ENCODE data around the gene CHCHD5. TPM values are rescaled to one million over a fixed set of nuclear protein-coding genes. Genes with fewer than 3 reads are reported as not detected.

The CHCHD5 gene
- total RNA-seq, 1 experiment from 2014 or later, result 32.3 TPM

GRCh38 chr2:112634874-112635157 is 50.4 kb downstream of the CHCHD5 start:
- H3K36me3 Mint-ChIP-seq (ENCODE audit: insufficient read depth in 1 of 3, low read depth in 3 of 3), result no peaks in the 10 kb centered on the region; a peak in 1 of 7 replicates
- WGBS (ENCODE audit: extremely low coverage, insufficient read length, low lambda C conversion rate), result no CpG with 5 or more reads among the region's 6 CpGs
- no peak for TF ChIP-seq CTCF (conservative IDR thresholded peaks at IDR 0.05)
- peaks cover 1% of the 10 kb centered on the region; the same call in 1 of the 2 replicates for H3K27me3 Mint-ChIP-seq (ENCODE audit: low read depth)
- Histone ChIP-seq H3K18ac (ENCODE audit: insufficient read length, low read depth, low read length) (no peak overlapping the region), H3K9me3 (ENCODE audit: control insufficient read depth, low read depth, low read length) (no peaks in the 10 kb centered on the region), H3K27me3 (ENCODE audit: insufficient read depth, low read length) (no peaks in the 10 kb centered on the region), H2BK20ac (ENCODE audit: low read depth, low read length, poor library complexity, severe bottlenecking) (no peak overlapping the region), H4K91ac (ENCODE audit: insufficient read length, low read depth, low read length) (no peak overlapping the region), H2BK12ac (ENCODE audit: insufficient read length, low read depth, low read length) (no peak overlapping the region), H4K5ac (ENCODE audit: insufficient read length, low read depth, low read length) (no peak overlapping the region), H4K20me1 (ENCODE audit: control insufficient read depth, insufficient read depth, insufficient read length) (no peaks in the 10 kb centered on the region), H3K27ac (ENCODE audit: insufficient read length, low read depth, low read length) (no peak overlapping the region), H3K4me2 (ENCODE audit: insufficient read depth, insufficient read length, low read length) (no peak overlapping the region), H2BK5ac (ENCODE audit: insufficient read length, low read length) (no peak overlapping the region), H2AFZ (ENCODE audit: low read length) (no peak overlapping the region), H3K56ac (ENCODE audit: insufficient read length, low read depth, low read length) (no peak overlapping the region), H3K4ac (ENCODE audit: low read depth, low read length) (no peak overlapping the region), H2BK120ac (ENCODE audit: low read depth, low read length, poor library complexity, severe bottlenecking) (no peak overlapping the region), H2AK5ac (ENCODE audit: insufficient read length, low read length) (no peak overlapping the region), H3K14ac (ENCODE audit: insufficient read depth, low read length) (no peak overlapping the region), H3K23ac (ENCODE audit: insufficient read length, low read depth, low read length) (no peak overlapping the region), H3K79me1 (ENCODE audit: insufficient read depth, low read depth, low read length, poor library complexity, severe bottlenecking) (no peaks in the 10 kb centered on the region), H3K23me2 (ENCODE audit: insufficient read length, low read depth, low read length, poor library complexity, severe bottlenecking) (no peaks in the 10 kb centered on the region), H3K9ac (ENCODE audit: extremely low read depth, insufficient read length, low read length) (no peak overlapping the region), H3K4me1 (ENCODE audit: insufficient read depth, low read length) (peaks cover 6% of the 10 kb centered on the region), H4K8ac (replicated peaks; ENCODE audit: insufficient read length, low read depth, low read length) (no peak overlapping the region), H3K79me2 (ENCODE audit: insufficient read depth, low read length) (no peaks in the 10 kb centered on the region), H3T11ph (ENCODE audit: low read length) (no peak overlapping the region), H2BK15ac (ENCODE audit: low read depth, low read length) (no peak overlapping the region)
- no peaks in the 10 kb centered on the region; a peak in 1 of 5 replicates for H3K9me3 Mint-ChIP-seq
- H3K4me1 Mint-ChIP-seq, result peaks cover 22 to 23% of the 10 kb centered on the region in 2 experiments
- H3K27ac Mint-ChIP-seq, result no peak overlapping the region
- DNase-seq, result no peak
- H3K4me3 Mint-ChIP-seq, result no peak overlapping the region
